Glutamatergic neuron (in vitro differentiated cells): ENCODE data around the gene CCNO. TPM values are rescaled to one million over a fixed set of nuclear protein-coding genes. Genes with fewer than 3 reads are reported as not detected.

Experiments
- DNase-seq: peaks from one replicate; pipeline ENCODE4 v3.0.0; 2022
- H3K27ac Mint-ChIP-seq: one replicate; pipeline ENCODE4 v1.8.0; 2020; ENCODE audit warnings: mild to moderate bottlenecking, mixed read lengths, inconsistent platforms; ENCODE audit not compliant: unreplicated experiment
- H3K27me3 Mint-ChIP-seq: one replicate; pipeline ENCODE4 v1.8.0; 2020; ENCODE audit warnings: mild to moderate bottlenecking, moderate library complexity, mixed read lengths, inconsistent platforms; ENCODE audit not compliant: unreplicated experiment
- H3K36me3 Mint-ChIP-seq: one replicate; pipeline ENCODE4 v1.8.0; 2020; ENCODE audit warnings: mild to moderate bottlenecking, mixed read lengths, inconsistent platforms; ENCODE audit not compliant: unreplicated experiment
- H3K4me1 Mint-ChIP-seq: one replicate; pipeline ENCODE4 v1.8.0; 2020; ENCODE audit warnings: mild to moderate bottlenecking, low read depth, mixed read lengths, inconsistent platforms; ENCODE audit not compliant: unreplicated experiment
- H3K4me3 Mint-ChIP-seq: one replicate; pipeline ENCODE4 v1.8.0; 2020; ENCODE audit warnings: mild to moderate bottlenecking, mixed read lengths, inconsistent platforms; ENCODE audit not compliant: unreplicated experiment
- H3K9me3 Mint-ChIP-seq: one replicate; pipeline ENCODE4 v1.8.0; 2020; ENCODE audit warnings: mild to moderate bottlenecking, moderate library complexity, mixed read lengths, inconsistent platforms; ENCODE audit not compliant: unreplicated experiment
- total RNA-seq: library from RNA; stranded (reverse); fragmentation: NEBNext Ultra II Directional; extraction: Animal tissue kit (Norgen Biotek cat#: 25700); gene quantifications from one replicate; pipeline ENCODE4 v1.2.1, GENCODE V29; 2021; ENCODE audit not compliant: unreplicated experiment
- TF ChIP-seq, protein P1 (sequence below): fragments of 200-600 bp; sonication (generic); IDR thresholded peaks from one replicate; pipeline ENCODE4 v1.5.0; 2021; ENCODE audit not compliant: partially characterized antibody, unreplicated experiment

CCNO gene
- total RNA-seq, 1 donor from 2014 or later = not detected

DNA sequence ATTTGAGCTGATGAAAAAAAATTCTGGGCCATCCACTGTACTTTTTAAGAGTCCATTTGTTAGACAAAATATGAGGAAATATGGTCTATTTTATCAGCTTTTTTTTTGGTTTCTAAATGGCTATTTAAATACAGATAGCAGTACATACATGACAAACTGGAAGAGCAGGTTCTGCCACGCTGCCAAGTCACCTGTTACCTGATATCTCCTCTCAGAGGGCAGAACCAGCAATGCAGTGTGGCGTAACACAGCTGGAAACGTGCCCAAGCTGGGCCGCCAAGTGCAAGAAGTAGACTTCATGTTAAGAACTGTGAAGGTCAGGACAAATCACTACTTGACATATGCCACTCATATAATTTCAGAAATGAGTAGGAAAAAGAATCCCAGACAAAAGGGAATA is 14.4 kb downstream of the CCNO start:
- no peak overlapping the region for H3K27ac Mint-ChIP-seq
- TF ChIP-seq, protein P1, sequence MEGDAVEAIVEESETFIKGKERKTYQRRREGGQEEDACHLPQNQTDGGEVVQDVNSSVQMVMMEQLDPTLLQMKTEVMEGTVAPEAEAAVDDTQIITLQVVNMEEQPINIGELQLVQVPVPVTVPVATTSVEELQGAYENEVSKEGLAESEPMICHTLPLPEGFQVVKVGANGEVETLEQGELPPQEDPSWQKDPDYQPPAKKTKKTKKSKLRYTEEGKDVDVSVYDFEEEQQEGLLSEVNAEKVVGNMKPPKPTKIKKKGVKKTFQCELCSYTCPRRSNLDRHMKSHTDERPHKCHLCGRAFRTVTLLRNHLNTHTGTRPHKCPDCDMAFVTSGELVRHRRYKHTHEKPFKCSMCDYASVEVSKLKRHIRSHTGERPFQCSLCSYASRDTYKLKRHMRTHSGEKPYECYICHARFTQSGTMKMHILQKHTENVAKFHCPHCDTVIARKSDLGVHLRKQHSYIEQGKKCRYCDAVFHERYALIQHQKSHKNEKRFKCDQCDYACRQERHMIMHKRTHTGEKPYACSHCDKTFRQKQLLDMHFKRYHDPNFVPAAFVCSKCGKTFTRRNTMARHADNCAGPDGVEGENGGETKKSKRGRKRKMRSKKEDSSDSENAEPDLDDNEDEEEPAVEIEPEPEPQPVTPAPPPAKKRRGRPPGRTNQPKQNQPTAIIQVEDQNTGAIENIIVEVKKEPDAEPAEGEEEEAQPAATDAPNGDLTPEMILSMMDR = no peak
- H3K27me3 Mint-ChIP-seq = peaks cover 15% of the 10 kb centered on the region
- no peak overlapping the region for H3K4me3 Mint-ChIP-seq
- H3K4me1 Mint-ChIP-seq = no peaks in the 10 kb centered on the region
- DNase-seq = no peak
- no peaks in the 10 kb centered on the region for H3K36me3 Mint-ChIP-seq
- no peaks in the 10 kb centered on the region for H3K9me3 Mint-ChIP-seq

DNA sequence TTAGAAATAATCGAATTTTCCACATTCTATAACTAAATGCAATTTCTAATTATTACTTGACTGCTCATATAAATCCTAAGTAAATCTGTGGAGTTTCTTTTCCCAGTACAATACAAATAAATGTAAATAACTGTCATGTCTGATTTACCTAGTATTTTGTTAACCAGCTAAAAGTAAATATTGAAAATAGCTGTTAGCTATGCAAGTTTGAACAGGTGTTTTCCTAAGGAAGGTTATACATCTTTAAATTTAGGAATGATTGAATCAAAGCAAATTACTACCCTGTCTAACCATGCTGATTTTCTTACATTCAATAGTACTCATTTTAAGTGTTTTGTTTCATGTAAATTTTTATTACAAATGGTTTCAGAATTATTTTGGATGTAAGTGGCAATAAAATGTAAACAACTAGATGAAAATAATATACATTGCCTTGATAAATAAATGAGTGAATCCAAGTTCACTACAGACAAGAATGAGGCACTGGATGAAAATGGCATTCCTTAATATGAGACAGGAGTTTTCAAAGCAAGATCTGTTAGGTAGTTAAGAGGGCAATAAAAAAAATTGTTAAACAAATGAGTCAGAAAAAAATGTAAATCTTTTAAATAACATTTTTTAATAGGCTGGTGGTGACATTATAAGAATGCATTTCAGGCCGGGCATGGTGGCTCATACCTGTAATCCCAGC is 22.1 kb downstream of the CCNO start:
- Mint-ChIP-seq H3K27ac (no peak overlapping the region), H3K4me3 (no peak overlapping the region), H3K4me1 (no peaks in the 10 kb centered on the region), H3K27me3 (no peaks in the 10 kb centered on the region), H3K9me3 (no peaks in the 10 kb centered on the region), H3K36me3 (no peaks in the 10 kb centered on the region)
- DNase-seq = no peak
- TF ChIP-seq, protein P1 = no peak

DNA sequence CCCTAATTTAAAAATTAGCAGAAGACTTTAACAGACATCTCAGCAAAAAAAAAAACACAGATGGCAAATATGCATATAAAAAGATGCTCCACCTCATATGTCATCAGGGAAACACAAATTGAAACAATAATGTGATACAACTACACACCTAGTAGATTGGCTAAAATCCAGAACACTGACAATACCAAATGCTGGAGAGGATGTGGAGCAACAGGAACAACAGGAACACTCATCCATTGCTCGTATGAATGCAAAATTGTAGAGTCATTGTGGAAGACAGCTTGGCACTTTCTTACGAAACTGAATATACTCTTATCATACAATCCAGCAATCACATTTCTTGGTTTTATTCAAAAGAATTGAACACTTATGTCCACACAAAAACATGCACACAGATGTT is 28.4 kb downstream of the CCNO start:
- Mint-ChIP-seq H3K4me1 (no peaks in the 10 kb centered on the region), H3K9me3 (no peaks in the 10 kb centered on the region), H3K27ac (no peak overlapping the region), H3K4me3 (no peak overlapping the region), H3K27me3 (peaks cover 4% of the 10 kb centered on the region), H3K36me3 (no peaks in the 10 kb centered on the region)
- TF ChIP-seq, protein P1 = no peak
- DNase-seq = no peak

DNA sequence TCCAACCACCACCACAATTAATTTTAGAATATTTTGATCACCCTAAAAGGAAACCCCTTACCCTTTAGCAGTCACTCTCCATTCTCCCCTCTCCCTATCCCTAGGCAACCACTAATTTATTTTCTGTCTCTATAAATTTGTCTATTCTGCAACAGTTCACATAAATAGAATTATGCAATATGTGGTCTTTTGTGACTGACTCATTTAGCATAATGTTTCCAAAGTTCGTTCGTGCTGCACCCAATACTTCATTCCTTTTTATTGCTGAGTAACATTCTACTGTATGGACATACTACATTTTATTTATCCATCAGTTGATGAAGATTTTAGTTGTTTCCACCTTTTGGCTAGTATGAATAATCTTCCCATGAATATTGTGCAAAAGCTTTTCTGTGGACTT is 42.2 kb downstream of the CCNO start:
- Mint-ChIP-seq H3K9me3 (peaks cover 2% of the 10 kb centered on the region), H3K4me3 (no peak overlapping the region), H3K4me1 (no peaks in the 10 kb centered on the region), H3K36me3 (no peaks in the 10 kb centered on the region), H3K27me3 (no peaks in the 10 kb centered on the region), H3K27ac (no peak overlapping the region)
- TF ChIP-seq, protein P1 = no peak
- no peak for DNase-seq

DNA sequence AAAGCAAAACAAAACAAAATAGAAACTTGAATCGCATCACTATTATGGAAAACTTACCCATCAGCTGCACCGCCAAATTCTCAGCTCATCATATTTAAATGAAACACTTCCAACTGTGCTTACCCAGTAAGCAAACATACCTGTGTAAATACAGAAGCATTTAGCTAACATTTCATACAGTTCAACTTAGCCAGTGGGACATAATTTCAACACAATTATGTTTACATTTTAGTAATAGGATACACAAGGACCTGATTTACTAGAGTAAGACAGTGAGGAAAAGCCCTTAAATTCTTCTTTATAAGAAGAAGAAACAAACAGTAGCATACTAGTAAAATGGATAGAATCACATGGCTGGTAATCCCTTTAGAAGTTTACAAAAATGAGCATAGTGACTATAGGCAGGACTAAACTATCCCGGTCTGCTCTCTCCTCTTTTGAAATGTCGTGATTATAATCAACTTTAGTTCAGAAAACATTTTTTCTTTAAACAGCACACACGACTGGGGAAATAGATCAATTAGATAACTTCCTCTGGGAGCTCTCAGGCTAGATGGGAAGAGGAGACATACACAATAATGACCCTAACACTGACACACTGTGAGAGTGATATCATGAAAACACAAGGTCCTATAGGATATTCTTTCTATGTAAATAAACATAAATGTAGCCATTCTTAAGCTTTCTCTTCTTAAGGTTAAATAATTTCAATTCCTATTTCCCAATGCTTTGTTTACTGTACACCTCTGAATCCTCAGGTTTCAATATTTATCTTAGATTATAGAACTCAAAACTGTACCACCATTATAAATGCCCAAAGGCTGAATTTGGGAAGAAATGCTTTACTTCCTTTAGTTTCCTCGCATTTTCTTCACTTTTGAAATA is 44.5 kb downstream of the CCNO start:
- no peak overlapping the region for H3K4me3 Mint-ChIP-seq
- TF ChIP-seq, protein P1 = no peak
- DNase-seq = no peak
- H3K9me3 Mint-ChIP-seq = peaks cover 2% of the 10 kb centered on the region
- H3K4me1 Mint-ChIP-seq = no peaks in the 10 kb centered on the region
- H3K27me3 Mint-ChIP-seq = no peaks in the 10 kb centered on the region
- H3K27ac Mint-ChIP-seq = no peak overlapping the region
- no peaks in the 10 kb centered on the region for H3K36me3 Mint-ChIP-seq
